ENCODE measurements around the gene CDKAL1.

GRCh38 chr6:20840675-20841074 is 306.4 kb downstream of the CDKAL1 start:
- no peak for TF ChIP-seq CTCF (IDR thresholded peaks at IDR 0.05; ENCODE audit: poor library complexity)
- TF ChIP-seq EZH2 (IDR thresholded peaks at IDR 0.05; ENCODE audit: borderline replicate concordance), result no peak

All from hepatocyte (in vitro differentiated cells).